Cardiac fibroblast (primary cell): Measurements from ENCODE around the gene JPH3.

Source experiments
- DNase-seq, 2 donors: peaks; one replicate each; pipeline versions ENCODE4 v3.0.0 to v3.0.0-alpha.2; 2010; ENCODE audit warnings: low read depth in 2 of 2
- H3K4me3 ChIP-seq, 2 donors: replicated peaks in 1 of 2; 1 replicate in 1 of 2; 2 replicates in 1 of 2; pipeline ENCODE4 v1.5.1; 2011; ENCODE audit warnings: low read depth in 2 of 2, low read length in 2 of 2, mild to moderate bottlenecking in 2 of 2, moderate library complexity in 1 of 2
- TF ChIP-seq, protein P1 (sequence below): IDR thresholded peaks from one replicate; pipeline ENCODE4 v1.5.1; 2011; ENCODE audit warnings: low read depth, mild to moderate bottlenecking, low read length, inconsistent platforms

JPH3 gene

DNA sequence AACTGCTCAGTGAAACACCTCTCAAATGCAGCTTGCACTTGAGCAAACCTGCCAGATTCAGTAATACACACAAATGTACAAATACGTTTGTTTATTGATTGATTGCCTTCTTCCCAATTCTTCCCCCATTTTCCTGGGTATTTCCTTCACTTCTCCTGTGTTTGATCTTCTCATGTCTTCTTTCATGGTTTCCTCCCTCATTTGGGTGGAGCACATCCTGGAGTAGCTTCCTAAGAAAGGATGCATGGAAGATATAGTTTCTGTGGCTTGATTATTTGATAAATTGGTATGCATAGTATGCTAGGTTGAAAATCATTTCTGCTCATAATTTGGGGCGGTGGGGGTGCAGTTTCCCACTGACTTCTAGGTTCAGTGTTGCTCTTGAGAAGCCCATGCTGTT lies 28.8 kb downstream of the JPH3 start:
- TF ChIP-seq, protein P1, sequence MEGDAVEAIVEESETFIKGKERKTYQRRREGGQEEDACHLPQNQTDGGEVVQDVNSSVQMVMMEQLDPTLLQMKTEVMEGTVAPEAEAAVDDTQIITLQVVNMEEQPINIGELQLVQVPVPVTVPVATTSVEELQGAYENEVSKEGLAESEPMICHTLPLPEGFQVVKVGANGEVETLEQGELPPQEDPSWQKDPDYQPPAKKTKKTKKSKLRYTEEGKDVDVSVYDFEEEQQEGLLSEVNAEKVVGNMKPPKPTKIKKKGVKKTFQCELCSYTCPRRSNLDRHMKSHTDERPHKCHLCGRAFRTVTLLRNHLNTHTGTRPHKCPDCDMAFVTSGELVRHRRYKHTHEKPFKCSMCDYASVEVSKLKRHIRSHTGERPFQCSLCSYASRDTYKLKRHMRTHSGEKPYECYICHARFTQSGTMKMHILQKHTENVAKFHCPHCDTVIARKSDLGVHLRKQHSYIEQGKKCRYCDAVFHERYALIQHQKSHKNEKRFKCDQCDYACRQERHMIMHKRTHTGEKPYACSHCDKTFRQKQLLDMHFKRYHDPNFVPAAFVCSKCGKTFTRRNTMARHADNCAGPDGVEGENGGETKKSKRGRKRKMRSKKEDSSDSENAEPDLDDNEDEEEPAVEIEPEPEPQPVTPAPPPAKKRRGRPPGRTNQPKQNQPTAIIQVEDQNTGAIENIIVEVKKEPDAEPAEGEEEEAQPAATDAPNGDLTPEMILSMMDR = no peak
- H3K4me3 ChIP-seq = no peak overlapping the region
- no peak for DNase-seq

DNA sequence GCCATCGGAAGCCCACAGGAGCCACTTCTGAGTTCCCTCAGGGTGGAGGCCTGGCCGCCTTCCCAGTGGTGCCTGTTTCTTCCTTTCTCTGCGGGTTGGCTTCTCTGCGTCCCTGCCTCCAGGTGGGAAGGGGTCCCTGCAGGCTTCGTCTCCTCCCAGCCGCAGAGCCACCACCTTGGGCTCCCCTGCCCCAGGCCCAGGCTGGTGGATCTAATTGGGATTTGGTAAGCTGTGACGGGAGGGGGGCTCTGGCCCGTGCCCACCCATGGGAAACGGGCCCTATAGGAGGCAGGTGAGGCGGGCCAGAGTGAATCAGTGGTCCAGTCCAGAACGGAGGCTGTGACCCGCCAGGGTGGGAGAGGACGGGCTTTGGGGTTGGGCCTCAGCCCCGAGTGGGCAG lies 32.1 kb downstream of the JPH3 start:
- TF ChIP-seq, protein P1 = no peak
- no peak for DNase-seq
- H3K4me3 ChIP-seq = no peak overlapping the region

DNA sequence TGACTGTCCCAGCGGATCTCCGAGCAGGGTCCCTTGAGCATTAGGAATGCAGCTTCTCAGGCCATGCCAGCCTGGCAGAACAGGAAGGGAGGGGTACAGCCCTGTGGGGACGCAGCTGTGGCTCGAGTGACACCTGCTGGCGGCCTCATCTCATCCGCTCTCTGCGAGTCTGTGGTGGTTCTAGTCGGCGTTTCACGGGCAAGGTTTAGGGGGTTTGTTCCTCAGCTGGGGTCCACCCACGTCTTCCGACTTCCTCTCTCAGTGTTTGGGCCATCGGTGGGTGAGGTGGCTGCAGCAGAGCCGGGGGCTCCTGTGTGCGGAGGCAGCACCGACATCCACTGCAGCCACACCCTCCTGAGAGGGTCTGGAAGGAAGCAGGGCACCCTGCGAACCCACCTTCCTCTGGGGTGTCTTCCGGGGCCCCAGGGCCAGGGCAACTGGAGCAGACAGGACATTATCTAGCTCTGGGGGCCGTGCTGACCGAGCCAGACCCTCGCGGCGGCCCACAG lies 33.3 kb downstream of the JPH3 start:
- peak; percentile 37 to 38 for DNase-seq

DNA sequence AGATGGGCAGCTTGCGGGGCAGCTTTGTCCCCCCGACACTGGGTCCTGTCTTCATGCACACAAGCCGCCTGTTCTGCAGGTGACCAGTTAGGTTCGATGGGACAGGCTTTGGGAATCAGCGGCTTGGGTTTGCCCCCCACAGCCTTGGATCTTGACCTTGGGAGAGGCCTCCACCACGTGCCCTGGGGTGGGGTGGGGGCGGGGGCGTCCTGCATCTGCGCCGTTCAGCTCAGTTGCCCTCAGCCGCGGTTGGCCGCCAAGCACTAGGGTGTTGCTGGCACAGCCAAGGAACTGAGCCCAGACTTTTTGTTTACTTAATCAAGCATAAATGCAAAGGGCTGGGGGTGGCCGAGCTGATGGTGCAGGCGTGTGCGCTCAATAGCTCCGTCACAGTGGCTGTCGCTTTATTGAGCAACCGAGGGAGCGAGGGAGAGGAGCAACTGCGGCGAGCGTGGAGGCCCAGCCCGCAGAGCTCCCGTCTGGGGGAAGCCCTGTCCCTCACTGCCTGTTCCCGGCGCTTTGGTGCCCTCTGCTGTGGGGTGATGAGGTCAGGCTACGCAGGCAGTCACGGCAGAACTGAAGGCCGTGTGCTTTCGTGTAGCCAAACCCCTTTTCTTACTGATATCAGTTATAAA lies 33.9 kb downstream of the JPH3 start:
- peak; percentile 84 to 85 for DNase-seq
- TF ChIP-seq, protein P1 = peak; percentile 82
- peak overlapping the region in 1 of 2 donors; percentile 5 for H3K4me3 ChIP-seq

More for the DNA sequence above, 33.3 kb downstream of the JPH3 start:
- TF ChIP-seq, protein P1 = peak; percentile 60
- no peak overlapping the region for H3K4me3 ChIP-seq

DNA sequence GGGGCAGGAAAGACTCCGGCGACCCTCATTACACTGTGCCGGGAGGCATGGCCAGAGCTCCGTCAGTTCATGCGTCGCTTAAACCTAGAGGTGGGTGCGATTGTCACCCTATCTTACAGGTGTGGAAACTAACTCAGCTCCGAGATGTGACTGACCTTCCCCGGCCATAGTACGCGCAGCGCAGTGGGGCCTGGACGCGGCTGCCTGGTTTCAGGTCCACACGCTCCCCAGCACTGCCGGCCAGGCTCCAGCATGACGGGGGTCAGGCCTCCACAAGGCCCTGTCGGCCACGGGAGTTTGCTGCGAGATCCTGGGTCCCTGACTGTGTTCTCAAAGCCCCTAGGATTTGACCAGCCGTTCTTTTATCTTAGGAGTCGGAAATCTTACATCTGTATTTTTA lies 34.4 kb downstream of the JPH3 start:
- TF ChIP-seq, protein P1 = no peak
- no peak for DNase-seq
- no peak overlapping the region for H3K4me3 ChIP-seq

DNA sequence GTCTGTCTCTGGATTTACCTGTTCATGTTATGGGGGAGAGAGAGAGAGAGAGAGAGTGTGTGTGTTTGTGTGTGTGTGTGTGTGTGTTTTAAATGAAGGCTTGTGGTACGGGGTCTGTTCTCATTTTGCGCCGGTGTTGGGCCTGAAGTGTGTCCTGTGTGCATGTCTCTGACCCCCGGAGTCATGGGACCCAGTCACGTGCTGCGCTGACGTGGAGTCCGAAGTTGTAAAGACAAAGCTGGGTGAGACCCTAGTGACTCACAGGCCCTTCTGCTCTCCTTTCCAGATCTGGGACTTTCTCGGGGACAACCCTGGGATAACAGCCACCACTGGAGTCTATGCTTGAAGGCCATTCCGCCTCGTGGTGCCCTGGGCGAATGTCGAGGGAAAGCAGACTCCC lies 35.0 kb downstream of the JPH3 start:
- no peak for DNase-seq
- H3K4me3 ChIP-seq = no peak overlapping the region
- TF ChIP-seq, protein P1 = no peak

DNA sequence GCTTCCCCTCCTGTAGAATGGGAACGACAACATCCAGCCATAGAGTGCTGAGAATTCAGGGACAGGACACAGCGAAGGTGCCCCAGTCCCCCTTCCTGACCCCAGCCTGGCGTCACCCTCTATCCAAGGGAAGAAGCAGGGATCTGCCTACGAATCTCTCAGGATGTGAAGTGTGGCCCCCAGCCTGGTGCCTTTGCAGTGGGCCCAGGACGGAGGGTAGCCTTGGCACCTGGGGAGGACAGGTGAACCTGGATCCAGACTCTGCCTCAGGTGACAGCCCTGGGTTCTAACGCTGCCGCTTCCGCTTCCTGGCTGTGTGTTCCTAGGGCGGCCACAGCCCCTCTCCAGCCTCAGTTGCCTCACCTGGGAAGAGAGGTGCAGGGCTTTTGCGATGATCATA lies 36.4 kb downstream of the JPH3 start:
- TF ChIP-seq, protein P1 = no peak
- no peak for DNase-seq
- no peak overlapping the region for H3K4me3 ChIP-seq
